AG09309 (cell line): ENCODE measurements around the gene ST3GAL2.
"Not testable (repeated sequence)": the region's sequence is repeated elsewhere in the genome, so short reads cannot be mapped to it uniquely, and the experiment has no call there.

Experiments
- DNase-seq: peaks from one replicate; pipeline ENCODE4 v3.0.0-alpha.2; 2010; ENCODE audit warnings: low read depth
- H3K4me3 ChIP-seq: 2 replicates; pipeline ENCODE4 v1.5.1; 2011; ENCODE audit warnings: mild to moderate bottlenecking, low read depth, low read length, moderate library complexity; ENCODE audit not compliant: control insufficient read depth
- CTCF ChIP-seq: IDR thresholded peaks from 2 replicates; pipeline ENCODE4 v1.5.1; 2011; ENCODE audit warnings: mild to moderate bottlenecking, low read depth, low read length, inconsistent platforms; ENCODE audit not compliant: insufficient read depth, control insufficient read depth; ENCODE audit errors: missing control alignments

ST3GAL2 gene

GRCh38 chr16:70359552-70359951, 79.3 kb downstream of the ST3GAL2 start:
- TF ChIP-seq CTCF, result no peak
- no peak for DNase-seq
- no peak overlapping the region for H3K4me3 ChIP-seq

- no peak for TF ChIP-seq CTCF
Observed at GRCh38 chr16:70349783-70350182, 89.1 kb downstream of the ST3GAL2 start.

GRCh38 chr16:70348991-70349390, 89.9 kb downstream of the ST3GAL2 start:
- no peak for TF ChIP-seq CTCF
- DNase-seq, result no peak
- no peak overlapping the region for H3K4me3 ChIP-seq

More at GRCh38 chr16:70349783-70350182, 89.1 kb downstream of the ST3GAL2 start:
- H3K4me3 ChIP-seq, result no peak overlapping the region
- DNase-seq, result no peak

- no peak for TF ChIP-seq CTCF
- peak overlapping the region; percentile 71 for H3K4me3 ChIP-seq
- DNase-seq, result no peak
Observed at GRCh38 chr16:70345840-70346239, 93.1 kb downstream of the ST3GAL2 start.

GRCh38 chr16:70342016-70342415, 96.9 kb downstream of the ST3GAL2 start:
- no peak for TF ChIP-seq CTCF
- H3K4me3 ChIP-seq, result no peak overlapping the region
- DNase-seq, result no peak

- H3K4me3 ChIP-seq, result no peak overlapping the region
- no peak for DNase-seq
- no peak for TF ChIP-seq CTCF
Observed at GRCh38 chr16:70341600-70341999, 97.3 kb downstream of the ST3GAL2 start.

- TF ChIP-seq CTCF, result no peak
- no peak for DNase-seq
- no peak overlapping the region for H3K4me3 ChIP-seq
Observed at GRCh38 chr16:70337814-70338213, 101.1 kb downstream of the ST3GAL2 start.

GRCh38 chr16:70332728-70333127, 106.2 kb downstream of the ST3GAL2 start:
- not testable (repeated sequence) for H3K4me3 ChIP-seq, DNase-seq
